Measurements from ENCODE around the gene CD207.
A peak's percentile ranks its signal among the peaks of the same experiment; 100 is the strongest.
"Not testable (repeated sequence)": the region's sequence is repeated elsewhere in the genome, so short reads cannot be mapped to it uniquely, and the experiment has no call there.

CD207 gene

GRCh38 chr2:70835643-70836042 is at the start of gene CD207:
CD207 (minus strand) TSS chr2:70835816; CDS start chr2:70835776, 40 bp downstream.
- no peak for DNase-seq (ENCODE audit: low spot score)

GRCh38 chr2:70878543-70878942 is 42.9 kb upstream of the CD207 start:
- not testable (repeated sequence) for DNase-seq (ENCODE audit: low spot score)

GRCh38 chr2:70876138-70876537 is 40.5 kb upstream of the CD207 start:
- DNase-seq (ENCODE audit: low spot score) = not testable (repeated sequence)

- DNase-seq (ENCODE audit: low spot score) = no peak
Observed at GRCh38 chr2:70873541-70873940, 37.9 kb upstream of the CD207 start.

GRCh38 chr2:70871398-70872211 is 36.0 kb upstream of the CD207 start:
- peak; percentile 84 for DNase-seq (ENCODE audit: low spot score)

GRCh38 chr2:70870790-70871189 is 35.2 kb upstream of the CD207 start:
- no peak for DNase-seq (ENCODE audit: low spot score)

GRCh38 chr2:70868970-70869369 is 33.4 kb upstream of the CD207 start:
- no peak for DNase-seq (ENCODE audit: low spot score)

GRCh38 chr2:70861777-70862625 is 26.4 kb upstream of the CD207 start:
- peak; percentile 85 for DNase-seq (ENCODE audit: low spot score)

GRCh38 chr2:70855667-70856066 is 20.1 kb upstream of the CD207 start:
- DNase-seq (ENCODE audit: low spot score) = no peak

GRCh38 chr2:70854411-70854810 is 18.8 kb upstream of the CD207 start:
- DNase-seq (ENCODE audit: low spot score) = no peak

GRCh38 chr2:70852824-70853223 is 17.2 kb upstream of the CD207 start:
- no peak for DNase-seq (ENCODE audit: low spot score)

- no peak for DNase-seq (ENCODE audit: low spot score)
Observed at GRCh38 chr2:70851704-70852103, 16.1 kb upstream of the CD207 start.

- DNase-seq (ENCODE audit: low spot score) = no peak
Observed at GRCh38 chr2:70850925-70851324, 15.3 kb upstream of the CD207 start.

- no peak for DNase-seq (ENCODE audit: low spot score)
Observed at GRCh38 chr2:70842401-70842800, 6.8 kb upstream of the CD207 start.

- DNase-seq (ENCODE audit: low spot score) = no peak
Observed at GRCh38 chr2:70837980-70838925, 2.6 kb upstream of the CD207 start.

- no peak for DNase-seq (ENCODE audit: low spot score)
Observed at GRCh38 chr2:70834881-70835280, 735 bp downstream of the CD207 start.

GRCh38 chr2:70834106-70834505 is 1.5 kb downstream of the CD207 start:
- DNase-seq (ENCODE audit: low spot score) = no peak

- no peak for DNase-seq (ENCODE audit: low spot score)
Observed at GRCh38 chr2:70833246-70833645, 2.4 kb downstream of the CD207 start.

GRCh38 chr2:70832386-70832785 is 3.2 kb downstream of the CD207 start:
- DNase-seq (ENCODE audit: low spot score) = no peak

GRCh38 chr2:70831861-70832260 is 3.8 kb downstream of the CD207 start:
- no peak for DNase-seq (ENCODE audit: low spot score)

- DNase-seq (ENCODE audit: low spot score) = no peak
Observed at GRCh38 chr2:70830366-70830765, 5.2 kb downstream of the CD207 start.

GRCh38 chr2:70829916-70830315 is 5.7 kb downstream of the CD207 start:
- DNase-seq (ENCODE audit: low spot score) = no peak

All from LoVo (cell line).